GM12878 (cell line): ENCODE data around the gene ATXN1.

Experiments used
- CHD2 ChIP-seq: IDR thresholded peaks from 2 replicates; pipeline ENCODE4 v1.6.1; 2011; ENCODE audit warnings: low read depth, low read length, improper control_type of control experiment, borderline replicate concordance
- CTCF ChIP-seq, 3 experiments: IDR thresholded peaks in 2 of 3; conservative IDR thresholded peaks in 1 of 3; 2 replicates each; pipeline ENCODE4 v1.5.1; 2011; ENCODE audit warnings: low read depth in 3 of 3, low read length in 3 of 3, mild to moderate bottlenecking in 3 of 3, control low read depth in 2 of 3, moderate library complexity in 2 of 3, inconsistent platforms in 1 of 3, mixed read lengths in 1 of 3; ENCODE audit not compliant: control insufficient read depth in 2 of 3, insufficient read depth in 1 of 3; ENCODE audit errors: extremely low read depth in 1 of 3
- EGR1 ChIP-seq, 2 experiments: IDR thresholded peaks; 1 replicate in 1 of 2; 2 replicates in 1 of 2; pipeline ENCODE4 v1.6.1; 2011 to 2012; ENCODE audit warnings: low read depth in 2 of 2, low read length in 2 of 2, borderline replicate concordance in 1 of 2, mild to moderate bottlenecking in 1 of 2, moderate library complexity in 1 of 2
- HDAC2 ChIP-seq: fragments of 200-600 bp; sonication (generic); IDR thresholded peaks from 2 replicates; pipeline ENCODE4 v1.6.1; 2017
- HDAC6 ChIP-seq: fragments of 200-600 bp; sonication (generic); IDR thresholded peaks from one replicate; pipeline ENCODE4 v1.8.0; 2017; ENCODE audit warnings: antibody characterized with exemption; ENCODE audit not compliant: unreplicated experiment
- IRF3 ChIP-seq: fragments of 450-650 bp; IDR thresholded peaks from 2 replicates; pipeline ENCODE4 v1.6.1; 2014; ENCODE audit warnings: mild to moderate bottlenecking
- JUND ChIP-seq: IDR thresholded peaks from 2 replicates; pipeline ENCODE4 v1.6.1; 2012; ENCODE audit warnings: low read depth, mild to moderate bottlenecking, low read length, improper control_type of control experiment, moderate library complexity
- KAT2A ChIP-seq: conservative IDR thresholded peaks from 2 replicates; pipeline ENCODE4 v1.6.1; 2011; ENCODE audit warnings: low read depth, low read length; ENCODE audit not compliant: control insufficient read depth
- RAD21 ChIP-seq: IDR thresholded peaks from 2 replicates; pipeline ENCODE4 v1.6.1; 2011; ENCODE audit warnings: mild to moderate bottlenecking, low read depth, low read length, moderate library complexity; ENCODE audit not compliant: insufficient read depth
- SMC3 ChIP-seq: IDR thresholded peaks from 2 replicates; pipeline ENCODE4 v1.6.1; 2011; ENCODE audit warnings: low read length, improper control_type of control experiment, borderline replicate concordance
- SREBF2 ChIP-seq: IDR thresholded peaks from 2 replicates; pipeline ENCODE4 v1.6.1; 2012; ENCODE audit warnings: mild to moderate bottlenecking, low read length
- SRF ChIP-seq, 2 experiments: IDR thresholded peaks; 2 replicates each; pipeline ENCODE4 v1.6.1; 2011; ENCODE audit warnings: low read depth in 2 of 2, low read length in 2 of 2, mild to moderate bottlenecking in 1 of 2, moderate library complexity in 1 of 2
- USF1 ChIP-seq: IDR thresholded peaks from 2 replicates; pipeline ENCODE4 v1.6.1; 2011; ENCODE audit warnings: borderline replicate concordance, low read depth, mild to moderate bottlenecking, moderate library complexity, mixed read lengths, low read length; ENCODE audit not compliant: insufficient read depth; ENCODE audit errors: extremely low read length

GRCh38 chr6:16431106-16431505 is 330.2 kb downstream of the ATXN1 start:
- TF ChIP-seq EGR1 (IDR thresholded peaks at IDR 0.05; ENCODE audit: borderline replicate concordance in 1 of 2, low read depth in 2 of 2, low read length in 2 of 2) (no peak), USF1 (no peak), CTCF (IDR thresholded peaks at IDR 0.05 in 2 of 3, conservative IDR thresholded peaks at IDR 0.05 in 1 of 3; ENCODE audit: control insufficient read depth in 2 of 3, extremely low read depth in 1 of 3, insufficient read depth in 1 of 3, low read depth in 3 of 3, low read length in 3 of 3) (no peak), IRF3 (no peak), HDAC6 (no peak), SRF (IDR thresholded peaks at IDR 0.05; ENCODE audit: low read depth in 2 of 2, low read length in 2 of 2) (no peak), HDAC2 (no peak), JUND (no peak), RAD21 (no peak), SREBF2 (no peak), KAT2A (no peak), SMC3 (no peak), CHD2 (no peak)
